Fibroblast of skin of back (primary cell): Measurements from ENCODE around the gene NLGN1.

ENCODE experiments used
- DNase-seq: peaks from one replicate; pipeline ENCODE4 v3.0.0-alpha.2; 2013

Gene NLGN1

GRCh38 chr3:173732237-173732636, 334.7 kb downstream of the NLGN1 start:
- DNase-seq: peak; percentile 37

GRCh38 chr3:173733029-173733652, 335.6 kb downstream of the NLGN1 start:
- peak; percentile 52 for DNase-seq

- DNase-seq: no peak
Observed at GRCh38 chr3:173734473-173734872, 336.9 kb downstream of the NLGN1 start.

- DNase-seq: no peak
Observed at GRCh38 chr3:173734895-173735294, 337.4 kb downstream of the NLGN1 start.

GRCh38 chr3:173735841-173736240, 338.3 kb downstream of the NLGN1 start:
- DNase-seq: no peak

- no peak for DNase-seq
Observed at GRCh38 chr3:173737167-173737808, 339.7 kb downstream of the NLGN1 start.

- peak; percentile 67 for DNase-seq
Observed at GRCh38 chr3:173739726-173740125, 342.2 kb downstream of the NLGN1 start.

- no peak for DNase-seq
Observed at GRCh38 chr3:173742491-173742890, 344.9 kb downstream of the NLGN1 start.

GRCh38 chr3:173743111-173743510, 345.6 kb downstream of the NLGN1 start:
- DNase-seq: peak; percentile 59

- DNase-seq: no peak
Observed at GRCh38 chr3:173743516-173743915, 346.0 kb downstream of the NLGN1 start.

GRCh38 chr3:173744479-173744878, 346.9 kb downstream of the NLGN1 start:
- DNase-seq: no peak

GRCh38 chr3:173744895-173745294, 347.4 kb downstream of the NLGN1 start:
- DNase-seq: peak; percentile 33

GRCh38 chr3:173745952-173746682, 348.6 kb downstream of the NLGN1 start:
- DNase-seq: peak; percentile 75

- peak; percentile 70 for DNase-seq
Observed at GRCh38 chr3:173747427-173747826, 349.9 kb downstream of the NLGN1 start.

GRCh38 chr3:173748105-173748504, 350.6 kb downstream of the NLGN1 start:
- no peak for DNase-seq

GRCh38 chr3:173750095-173750494, 352.6 kb downstream of the NLGN1 start:
- peak; percentile 54 for DNase-seq

- DNase-seq: no peak
Observed at GRCh38 chr3:173750591-173750990, 353.0 kb downstream of the NLGN1 start.

- peak; percentile 23 for DNase-seq
Observed at GRCh38 chr3:173753593-173753992, 356.0 kb downstream of the NLGN1 start.

- DNase-seq: no peak
Observed at GRCh38 chr3:173755161-173755560, 357.6 kb downstream of the NLGN1 start.

GRCh38 chr3:173761161-173761560, 363.6 kb downstream of the NLGN1 start:
- DNase-seq: no peak

GRCh38 chr3:173762501-173762900, 365.0 kb downstream of the NLGN1 start:
- no peak for DNase-seq

- DNase-seq: peak; percentile 40
Observed at GRCh38 chr3:173770011-173770410, 372.5 kb downstream of the NLGN1 start.

GRCh38 chr3:173770796-173771573, 373.4 kb downstream of the NLGN1 start:
- no peak for DNase-seq
